ENCODE measurements around the gene TSHZ2.

The TSHZ2 gene

DNA sequence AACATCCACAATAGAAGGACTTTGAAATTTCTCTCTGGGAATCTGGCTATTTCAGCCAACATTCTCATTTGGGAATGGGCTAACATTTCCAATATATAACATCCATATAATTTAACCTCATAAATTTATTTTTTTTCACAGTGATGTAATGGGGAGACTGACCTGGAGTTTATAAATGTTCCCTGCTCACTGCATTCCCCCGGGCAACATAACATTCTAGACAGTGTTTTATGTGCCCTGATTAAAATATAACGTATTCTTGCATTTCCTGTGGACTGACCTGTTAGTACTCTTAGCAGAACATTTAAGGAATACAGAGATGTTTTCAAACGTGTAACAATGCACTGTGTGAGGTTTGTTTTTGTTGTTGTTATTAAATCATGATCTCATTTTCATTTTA lies 20.9 kb downstream of the TSHZ2 start:
- H4K20me1 ChIP-seq = no peaks in the 10 kb centered on the region
- no peak overlapping the region for H3K4me3 ChIP-seq
- H3K4me1 ChIP-seq = no peaks in the 10 kb centered on the region
- H3K36me3 ChIP-seq = no peaks in the 10 kb centered on the region
- no peaks in the 10 kb centered on the region for H3K27me3 ChIP-seq
- no peak for TF ChIP-seq Cebpa-rat (IDR thresholded peaks at IDR 0.05)
- H3K9ac ChIP-seq = no peak overlapping the region
- no peak overlapping the region for H3K4me2 ChIP-seq
- no peak overlapping the region for H3K27ac ChIP-seq
- H3K9me3 ChIP-seq = no peaks in the 10 kb centered on the region

GRCh38 chr20:52994184-52994970 lies 22.2 kb downstream of the TSHZ2 start:
- Histone ChIP-seq H3K27me3 (no peaks in the 10 kb centered on the region), H3K9ac (no peak overlapping the region), H3K4me2 (no peak overlapping the region), H3K27ac (no peak overlapping the region), H3K36me3 (no peaks in the 10 kb centered on the region), H3K4me1 (no peaks in the 10 kb centered on the region), H3K9me3 (no peaks in the 10 kb centered on the region), H3K4me3 (no peak overlapping the region), H4K20me1 (no peaks in the 10 kb centered on the region)
- TF ChIP-seq Cebpa-rat (IDR thresholded peaks at IDR 0.05) = no peak

DNA sequence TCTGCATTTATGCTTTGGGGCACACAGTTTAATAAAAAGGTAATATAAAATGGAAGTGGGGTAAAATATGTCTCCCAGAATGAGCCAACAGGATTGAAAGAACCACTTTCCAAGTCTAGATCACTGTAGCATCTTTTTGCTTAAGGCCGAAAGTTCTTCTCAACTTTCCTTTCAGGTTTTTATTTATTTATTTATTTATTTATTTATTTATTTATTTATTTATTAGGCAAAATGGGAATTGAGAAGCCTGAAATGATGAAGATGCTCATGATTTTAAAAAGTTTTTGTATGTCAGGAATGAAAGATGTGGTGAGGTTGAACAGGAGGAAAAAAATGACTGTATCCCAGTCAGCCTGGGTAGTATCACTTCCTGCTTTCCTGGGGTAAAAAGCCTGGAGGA lies 24.0 kb downstream of the TSHZ2 start:
- peaks cover 9% of the 10 kb centered on the region for H3K4me1 ChIP-seq
- no peaks in the 10 kb centered on the region for H4K20me1 ChIP-seq
- H3K27ac ChIP-seq = no peak overlapping the region
- no peak overlapping the region for H3K4me3 ChIP-seq
- H3K9me3 ChIP-seq = no peaks in the 10 kb centered on the region
- no peaks in the 10 kb centered on the region for H3K27me3 ChIP-seq
- no peak overlapping the region for H3K9ac ChIP-seq
- no peak for TF ChIP-seq Cebpa-rat (IDR thresholded peaks at IDR 0.05)
- H3K4me2 ChIP-seq = no peak overlapping the region
- no peaks in the 10 kb centered on the region for H3K36me3 ChIP-seq

GRCh38 chr20:52996658-52997057 lies 24.5 kb downstream of the TSHZ2 start:
- H3K36me3 ChIP-seq = no peaks in the 10 kb centered on the region
- TF ChIP-seq Cebpa-rat (IDR thresholded peaks at IDR 0.05) = no peak
- H3K9me3 ChIP-seq = no peaks in the 10 kb centered on the region
- H3K27ac ChIP-seq = no peak overlapping the region
- H3K4me3 ChIP-seq = no peak overlapping the region
- no peak overlapping the region for H3K9ac ChIP-seq
- H4K20me1 ChIP-seq = no peaks in the 10 kb centered on the region
- H3K4me2 ChIP-seq = no peak overlapping the region
- H3K4me1 ChIP-seq = peaks cover 14% of the 10 kb centered on the region
- no peaks in the 10 kb centered on the region for H3K27me3 ChIP-seq

DNA sequence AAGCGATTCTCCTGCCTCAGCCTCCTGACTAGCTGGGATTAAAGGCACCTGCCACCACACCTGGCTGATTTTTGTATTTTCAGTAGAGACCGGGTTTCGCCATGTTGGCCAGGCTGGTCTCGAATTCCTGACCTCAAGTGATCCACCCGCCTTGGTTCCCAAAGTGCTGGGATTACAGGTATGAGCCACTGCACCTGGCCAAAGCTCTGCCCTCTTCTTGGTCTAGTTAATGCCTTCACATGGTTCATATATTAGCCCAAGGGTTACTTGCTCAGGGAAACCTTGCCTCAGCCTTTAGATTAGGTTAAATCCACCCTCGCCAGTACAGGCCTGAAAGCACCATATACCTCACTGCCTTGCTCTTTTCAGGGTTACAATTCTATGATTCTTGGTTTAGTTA lies 26.1 kb downstream of the TSHZ2 start:
- Histone ChIP-seq H3K4me1 (peaks cover 21% of the 10 kb centered on the region), H3K9ac (no peak overlapping the region), H4K20me1 (no peaks in the 10 kb centered on the region), H3K27me3 (no peaks in the 10 kb centered on the region), H3K9me3 (no peaks in the 10 kb centered on the region), H3K4me3 (no peak overlapping the region), H3K36me3 (no peaks in the 10 kb centered on the region), H3K27ac (no peak overlapping the region), H3K4me2 (no peak overlapping the region)
- TF ChIP-seq Cebpa-rat (IDR thresholded peaks at IDR 0.05) = no peak

DNA sequence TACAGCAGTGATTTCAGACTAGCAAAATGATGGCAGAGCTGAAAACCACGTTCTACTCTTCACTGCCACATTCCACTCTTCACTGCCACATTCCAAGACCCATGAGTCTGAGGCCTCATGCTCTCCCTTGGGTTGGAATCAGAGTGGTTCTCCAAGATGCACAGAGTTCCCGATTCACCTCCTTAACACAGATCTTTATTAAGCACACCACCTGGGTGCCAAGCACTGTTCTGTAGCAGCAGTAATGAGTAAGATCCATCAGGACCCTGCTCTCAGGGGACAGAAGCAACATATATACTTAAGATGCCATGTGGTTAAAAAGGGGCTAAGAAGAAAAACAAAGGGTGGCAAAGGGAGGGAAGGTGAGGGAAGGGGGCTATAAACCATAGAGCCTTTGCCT lies 26.9 kb downstream of the TSHZ2 start:
- H3K9ac ChIP-seq = no peak overlapping the region
- TF ChIP-seq Cebpa-rat (IDR thresholded peaks at IDR 0.05) = no peak
- no peak overlapping the region for H3K27ac ChIP-seq
- no peak overlapping the region for H3K4me3 ChIP-seq
- no peaks in the 10 kb centered on the region for H4K20me1 ChIP-seq
- no peak overlapping the region for H3K4me2 ChIP-seq
- no peaks in the 10 kb centered on the region for H3K36me3 ChIP-seq
- no peaks in the 10 kb centered on the region for H3K9me3 ChIP-seq
- no peaks in the 10 kb centered on the region for H3K27me3 ChIP-seq
- peaks cover 21% of the 10 kb centered on the region for H3K4me1 ChIP-seq

DNA sequence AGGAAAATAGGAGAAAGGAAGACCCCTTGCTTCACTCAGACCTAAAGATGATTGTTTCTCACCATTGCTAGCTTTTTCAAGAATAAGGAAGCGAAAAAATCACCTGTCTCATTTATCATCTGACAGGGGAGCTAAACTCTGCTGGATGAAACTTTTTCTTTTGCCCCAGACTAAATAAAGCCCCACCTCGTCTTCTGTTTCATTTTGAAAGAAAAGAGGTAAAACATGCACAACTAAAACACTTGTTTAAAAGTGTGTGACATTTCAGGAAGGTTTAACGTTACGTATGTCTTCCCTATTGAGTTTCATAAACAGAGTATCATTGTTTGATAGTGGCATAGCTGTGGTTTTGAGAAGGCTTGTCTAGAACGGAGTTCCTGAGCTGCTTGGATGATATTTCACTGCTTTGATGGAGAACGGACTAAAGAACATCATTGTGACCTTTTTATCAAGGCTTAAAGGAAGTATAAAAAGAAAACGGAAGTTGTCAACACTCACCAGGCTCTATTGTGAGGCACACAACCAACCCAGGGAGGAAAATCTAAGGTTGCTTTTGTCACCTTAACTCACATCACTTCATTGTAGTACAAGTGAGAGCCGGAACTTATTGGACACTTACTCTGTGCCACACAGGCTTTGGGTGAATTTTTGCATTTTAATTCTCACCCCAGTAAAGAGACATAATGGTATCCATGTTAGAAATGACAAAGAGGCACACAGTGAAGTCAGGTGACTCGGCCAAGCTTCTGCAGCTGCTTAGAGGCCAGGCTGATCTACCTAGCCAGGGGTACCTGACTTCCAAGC lies 29.5 kb downstream of the TSHZ2 start:
- Histone ChIP-seq H3K4me1 (peaks cover 21% of the 10 kb centered on the region), H4K20me1 (no peaks in the 10 kb centered on the region), H3K4me3 (peak overlapping the region; percentile 44; the same call in 1 of the 2 replicates), H3K9me3 (no peaks in the 10 kb centered on the region), H3K27me3 (no peaks in the 10 kb centered on the region), H3K36me3 (no peaks in the 10 kb centered on the region), H3K9ac (peak overlapping the region; percentile 37; the same call in 1 of the 2 replicates), H3K4me2 (peak overlapping the region; percentile 87), H3K27ac (peak overlapping the region; percentile 67)
- TF ChIP-seq Cebpa-rat (IDR thresholded peaks at IDR 0.05) = no peak

- no peak for TF ChIP-seq Cebpa-rat (IDR thresholded peaks at IDR 0.05)
- no peak overlapping the region for H3K27ac ChIP-seq
Observed at GRCh38 chr20:53002786-53003185, 30.6 kb downstream of the TSHZ2 start.

DNA sequence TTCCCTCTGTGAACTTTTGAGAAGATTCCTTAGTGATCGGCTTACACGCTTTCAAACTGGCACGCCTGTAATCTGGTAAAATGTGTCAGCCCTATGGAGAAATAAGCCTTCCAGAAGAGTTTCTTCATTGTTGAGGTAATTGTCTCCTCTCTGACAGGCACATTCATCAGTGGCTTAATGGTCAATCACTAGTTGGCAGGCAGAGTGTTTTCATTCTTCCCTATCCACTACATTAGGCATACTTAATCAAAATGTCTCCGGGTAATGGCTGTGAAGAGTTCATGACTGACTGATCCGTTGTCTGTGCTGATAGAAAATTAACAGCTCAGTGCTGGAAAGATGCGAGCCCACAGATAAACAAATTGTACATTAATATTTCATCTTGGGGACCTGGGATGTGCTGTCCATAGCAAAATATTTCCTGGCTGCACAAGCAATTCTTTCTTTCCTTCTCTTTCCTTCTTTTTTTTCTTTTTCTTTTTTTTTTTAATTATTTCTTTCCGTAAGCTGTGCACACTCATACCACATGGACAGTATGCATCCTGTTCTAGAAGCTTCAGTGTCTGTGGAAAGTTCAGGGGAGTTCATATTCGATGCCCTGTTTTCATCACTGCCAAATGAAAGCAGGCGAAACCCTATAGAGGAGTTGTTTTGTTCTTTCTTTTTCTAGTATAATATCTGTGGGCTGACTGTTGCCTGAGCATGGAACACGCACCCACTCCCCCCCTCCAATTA lies 31.4 kb downstream of the TSHZ2 start:
- no peak for TF ChIP-seq Cebpa-rat (IDR thresholded peaks at IDR 0.05)
- H3K4me2 ChIP-seq = no peak overlapping the region
- H3K9ac ChIP-seq = no peak overlapping the region

More at GRCh38 chr20:53002786-53003185, 30.6 kb downstream of the TSHZ2 start:
- no peaks in the 10 kb centered on the region for H4K20me1 ChIP-seq
- H3K9ac ChIP-seq = no peak overlapping the region
- H3K4me2 ChIP-seq = no peak overlapping the region
- H3K4me1 ChIP-seq = peaks cover 21% of the 10 kb centered on the region
- H3K36me3 ChIP-seq = no peaks in the 10 kb centered on the region
- H3K4me3 ChIP-seq = no peak overlapping the region
- no peaks in the 10 kb centered on the region for H3K9me3 ChIP-seq
- H3K27me3 ChIP-seq = no peaks in the 10 kb centered on the region

More for the DNA sequence above, 31.4 kb downstream of the TSHZ2 start:
- Histone ChIP-seq H3K9me3 (no peaks in the 10 kb centered on the region), H4K20me1 (no peaks in the 10 kb centered on the region), H3K27me3 (no peaks in the 10 kb centered on the region), H3K4me1 (peaks cover 21% of the 10 kb centered on the region), H3K4me3 (no peak overlapping the region), H3K27ac (no peak overlapping the region), H3K36me3 (no peaks in the 10 kb centered on the region)

Data from BLaER1 (cell line).